GM18526 (cell line): ENCODE results near the gene ZCCHC2.

Experiments used
- POLR2A ChIP-seq: IDR thresholded peaks from 3 replicates; pipeline ENCODE4 v1.6.1; 2011; ENCODE audit not compliant: insufficient read length; ENCODE audit errors: extremely low read depth

Gene ZCCHC2

GRCh38 chr18:62522504-62523254, at the start of gene ZCCHC2:
TSS of gene ZCCHC2 (plus strand) at chr18:62523025. CDS start at chr18:62523425, 400 bp downstream.
- peak; percentile 76 for TF ChIP-seq POLR2A

- TF ChIP-seq POLR2A, result no peak
These were observed 43.3 kb upstream of the ZCCHC2 start for GRCh38 chr18:62479574-62479973.

- no peak for TF ChIP-seq POLR2A
These were observed 41.9 kb upstream of the ZCCHC2 start for GRCh38 chr18:62480927-62481326.

- no peak for TF ChIP-seq POLR2A
These were observed 37.9 kb upstream of the ZCCHC2 start for GRCh38 chr18:62484941-62485340.

- TF ChIP-seq POLR2A, result no peak
These were observed 37.1 kb upstream of the ZCCHC2 start for GRCh38 chr18:62485684-62486083.

GRCh38 chr18:62486290-62486964, 36.4 kb upstream of the ZCCHC2 start:
- TF ChIP-seq POLR2A, result no peak

GRCh38 chr18:62487161-62487560, 35.7 kb upstream of the ZCCHC2 start:
- TF ChIP-seq POLR2A, result no peak

- no peak for TF ChIP-seq POLR2A
These were observed 31.7 kb upstream of the ZCCHC2 start for GRCh38 chr18:62490967-62491695.

GRCh38 chr18:62493033-62493862, 29.6 kb upstream of the ZCCHC2 start:
- no peak for TF ChIP-seq POLR2A

GRCh38 chr18:62494764-62495163, 28.1 kb upstream of the ZCCHC2 start:
- TF ChIP-seq POLR2A, result no peak

GRCh38 chr18:62496262-62496661, 26.6 kb upstream of the ZCCHC2 start:
- TF ChIP-seq POLR2A, result no peak

- no peak for TF ChIP-seq POLR2A
These were observed 25.5 kb upstream of the ZCCHC2 start for GRCh38 chr18:62497190-62497772.

GRCh38 chr18:62498616-62499262, 24.1 kb upstream of the ZCCHC2 start:
- no peak for TF ChIP-seq POLR2A

- no peak for TF ChIP-seq POLR2A
These were observed 23.6 kb upstream of the ZCCHC2 start for GRCh38 chr18:62499263-62499650.
